Limb (tissue), 2 donors: Measurements from ENCODE around the gene KDM4B.
"Not testable (repeated sequence)": the region's sequence is repeated elsewhere in the genome, so short reads cannot be mapped to it uniquely, and the experiment has no call there.

Experiments used
- DNase-seq, 2 donors: peaks; one replicate each; pipeline ENCODE4 v3.0.0-alpha.2; 2016; ENCODE audit errors: extremely low spot score in 2 of 2

KDM4B gene

GRCh38 chr19:4967738-4968461 lies 1.0 kb upstream of the KDM4B start:
- no peak for DNase-seq

DNA sequence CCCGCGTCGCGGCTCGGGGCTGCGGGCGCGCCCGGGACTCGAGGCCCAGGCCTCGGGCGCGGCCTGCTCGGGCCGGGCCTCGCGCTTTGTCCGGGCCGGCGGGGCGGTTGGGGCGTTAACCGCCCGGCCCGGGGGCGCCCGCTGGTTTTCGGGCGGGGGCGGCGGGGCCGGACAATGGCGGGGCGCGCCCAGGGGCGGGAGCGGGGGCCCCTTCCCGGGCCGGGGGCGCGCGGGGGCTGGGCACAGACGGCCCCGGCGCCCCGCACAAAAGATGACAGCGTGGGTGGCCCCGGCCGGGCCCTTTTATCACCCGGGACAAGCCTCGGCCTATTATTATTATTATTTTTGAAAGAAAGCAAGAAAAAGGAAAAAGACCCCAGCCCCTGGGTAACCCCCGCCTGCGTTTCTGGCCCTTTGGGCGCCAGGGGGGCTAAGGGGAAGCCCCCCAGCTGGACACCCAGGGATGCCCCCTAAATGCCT lies 419 bp downstream of the KDM4B start:
- no peak for DNase-seq

DNA sequence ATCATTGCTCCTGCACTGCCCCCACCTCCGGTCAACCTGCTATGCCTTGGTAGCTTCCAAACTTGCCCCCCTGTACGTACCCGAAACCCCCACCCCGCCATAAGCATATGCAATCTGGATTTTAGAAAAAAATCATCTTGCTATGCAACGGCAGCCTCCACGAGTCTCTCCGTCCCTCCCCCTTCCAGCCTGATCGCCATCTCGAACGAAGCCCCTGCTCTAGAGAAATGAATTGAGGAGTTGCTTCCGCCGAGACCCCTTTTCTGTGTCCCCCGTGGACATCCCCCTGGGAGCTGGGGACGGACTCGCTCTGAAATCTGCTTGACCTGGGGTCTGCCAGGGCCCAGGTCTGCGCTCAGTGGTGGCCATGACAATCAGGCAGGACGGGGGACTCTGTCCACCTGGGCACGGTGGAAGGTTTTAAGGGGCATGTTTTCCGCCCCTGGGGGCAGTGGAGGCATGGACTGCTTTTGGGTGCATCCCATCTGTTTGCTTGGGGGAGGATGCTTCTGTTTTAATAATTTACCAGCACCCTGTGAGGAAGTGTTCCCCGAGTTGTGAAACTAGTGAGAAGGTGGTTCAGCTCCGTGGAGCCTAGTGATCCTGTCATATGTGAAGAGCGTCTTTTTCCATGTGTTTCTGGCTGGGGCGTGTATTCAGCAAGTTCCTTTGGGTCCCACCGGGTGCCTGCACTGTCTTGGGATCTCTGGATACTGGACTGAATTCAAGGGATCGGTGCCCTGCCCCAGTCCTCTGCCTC lies 1.0 kb downstream of the KDM4B start:
- DNase-seq = no peak

DNA sequence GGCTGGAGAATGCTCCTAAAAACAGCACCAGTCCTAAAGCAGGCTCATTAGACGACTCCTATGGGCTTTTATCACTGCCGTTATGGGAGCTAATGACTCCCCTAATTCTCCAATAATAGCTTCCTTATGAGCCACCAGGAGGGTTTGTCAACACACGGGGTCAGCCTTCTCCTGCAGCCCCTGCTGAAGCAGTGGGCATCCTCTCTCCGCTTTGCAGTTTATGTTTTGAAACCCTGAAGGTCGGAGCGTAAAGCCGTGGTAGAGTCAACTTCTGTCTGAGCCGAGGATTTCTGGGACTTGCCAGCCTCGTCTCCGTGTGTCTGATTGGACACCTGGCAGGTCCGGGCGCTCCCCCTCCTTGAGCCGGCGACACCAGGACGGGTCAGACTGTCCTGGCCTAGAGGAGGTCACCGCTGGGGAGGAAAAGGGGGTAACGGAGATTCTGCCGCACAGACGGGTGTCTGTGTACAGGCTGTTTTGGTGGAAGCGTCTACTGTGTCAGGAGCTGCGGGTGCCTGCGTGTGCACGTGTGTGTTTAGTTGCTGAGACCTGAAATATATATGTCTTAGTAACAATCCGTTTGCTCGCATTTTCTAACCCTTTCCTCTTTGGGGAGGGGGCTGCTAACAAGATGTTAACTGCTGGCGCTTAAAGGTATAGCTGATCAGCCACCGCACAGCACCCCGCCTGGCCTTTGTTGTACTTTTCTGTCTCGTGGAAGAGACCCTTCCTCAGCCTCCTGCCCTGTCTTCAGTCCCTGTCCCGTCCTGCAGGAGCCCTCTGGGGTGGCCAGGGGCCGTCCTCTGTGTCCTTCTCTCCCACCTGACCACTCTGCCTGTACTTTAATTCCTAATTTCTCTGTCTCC lies 1.9 kb downstream of the KDM4B start:
- no peak for DNase-seq

DNA sequence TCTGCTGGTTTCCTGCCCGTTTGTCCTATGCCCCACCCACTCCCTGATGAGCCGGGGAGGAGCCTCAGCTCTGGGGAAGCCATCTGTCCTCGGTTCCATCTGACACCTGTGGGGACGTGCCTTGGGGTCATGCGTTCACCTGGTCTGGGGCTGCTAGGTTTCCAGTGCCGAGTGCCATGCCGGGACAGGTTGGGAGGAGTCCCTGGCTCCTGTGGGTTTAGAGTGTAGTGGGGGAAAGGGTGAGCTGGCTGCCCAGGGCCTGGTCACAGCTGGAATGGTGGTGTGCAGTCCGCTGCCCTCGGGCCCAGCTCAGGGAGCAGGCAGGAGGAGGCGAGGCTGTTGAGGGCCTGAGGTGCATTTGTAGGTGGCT lies 2.5 kb downstream of the KDM4B start:
- DNase-seq = no peak

GRCh38 chr19:4971816-4972495 lies 3.0 kb downstream of the KDM4B start:
- no peak for DNase-seq

GRCh38 chr19:4972509-4973230 lies 3.8 kb downstream of the KDM4B start:
- no peak for DNase-seq

GRCh38 chr19:4974880-4975469 lies 6.1 kb downstream of the KDM4B start:
- DNase-seq = no peak

DNA sequence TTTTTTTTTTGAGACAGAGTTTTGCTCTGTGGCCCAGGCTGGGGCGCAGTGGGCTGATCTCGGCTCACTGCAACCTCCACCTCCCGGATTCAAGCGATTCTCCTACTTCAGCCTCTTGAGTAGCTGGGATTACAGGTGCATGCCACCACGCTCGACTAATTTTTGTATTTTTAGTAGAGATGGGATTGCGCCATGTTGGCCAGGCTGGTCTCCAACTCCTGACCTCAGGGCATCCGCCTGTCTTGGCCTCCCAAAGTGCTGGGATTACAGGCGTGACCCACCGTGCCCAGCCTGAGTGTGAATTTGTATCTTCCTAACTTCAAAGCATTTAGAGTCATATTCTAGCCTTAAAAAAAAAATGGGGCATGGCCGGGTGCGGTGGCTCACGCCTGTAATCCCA lies 6.7 kb downstream of the KDM4B start:
- DNase-seq = not testable (repeated sequence)

GRCh38 chr19:4976401-4977298 lies 7.7 kb downstream of the KDM4B start:
- DNase-seq = no peak

GRCh38 chr19:4977299-4978174 lies 8.6 kb downstream of the KDM4B start:
- no peak for DNase-seq

- DNase-seq = no peak
Observed at GRCh38 chr19:4979211-4979807, 10.4 kb downstream of the KDM4B start.

GRCh38 chr19:4980067-4980466 lies 11.2 kb downstream of the KDM4B start:
- no peak for DNase-seq

GRCh38 chr19:4980838-4981680 lies 12.1 kb downstream of the KDM4B start:
- DNase-seq = no peak

DNA sequence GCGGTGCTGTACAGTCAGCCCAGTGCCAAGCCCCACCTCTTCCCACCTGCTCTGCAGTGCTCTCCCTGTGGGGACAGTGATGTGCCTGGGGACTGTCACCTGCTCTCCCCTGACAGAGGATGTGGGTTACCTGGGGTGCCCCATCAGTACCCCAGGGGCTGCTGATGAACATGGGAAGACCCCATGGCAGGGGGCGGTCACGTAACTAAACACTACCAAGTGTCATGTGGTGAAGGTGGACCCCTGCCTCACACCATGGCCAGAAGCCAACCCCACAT lies 12.7 kb downstream of the KDM4B start:
- DNase-seq = no peak

GRCh38 chr19:4983346-4984105 lies 14.6 kb downstream of the KDM4B start:
- DNase-seq = no peak

DNA sequence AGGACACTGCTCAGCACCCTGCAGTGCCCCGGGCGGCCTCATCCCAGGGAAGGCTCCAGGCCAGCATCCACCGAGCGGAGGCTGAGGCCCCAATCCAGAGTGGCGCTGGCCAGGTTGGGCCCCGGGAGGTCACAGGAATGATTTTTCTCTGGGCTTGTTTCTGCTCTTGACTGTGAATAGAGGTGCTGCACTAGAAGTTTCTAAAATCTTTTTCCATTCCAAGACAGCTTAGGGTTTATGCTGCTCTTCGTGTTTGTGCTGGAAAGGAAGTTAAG lies 15.1 kb downstream of the KDM4B start:
- DNase-seq = no peak
